HEK293T (cell line): ENCODE results near the gene ZNF319.

Source experiments
- CTCF ChIA-PET: fragments of 350-600 bp; formaldehyde crosslinking; extraction: SDS; loops from one replicate; lab custom pipeline; 2021; ENCODE audit warnings: antibody characterized with exemption, inconsistent platforms; lab: Yijun Ruan, JAX
- POLR2A ChIA-PET: fragments of 350-600 bp; formaldehyde crosslinking; extraction: SDS; loops from one replicate; lab custom pipeline; 2020; ENCODE audit warnings: antibody characterized with exemption, inconsistent platforms; lab: Yijun Ruan, JAX
- DNase-seq: peaks from one replicate; pipeline ENCODE4 v3.0.0; 2012; ENCODE audit warnings: mixed read lengths; ENCODE audit errors: extremely low spot score
- ARNT ChIP-seq: fragments of 450-650 bp; IDR thresholded peaks from 2 replicates; pipeline ENCODE4 v1.6.1; 2017; ENCODE audit warnings: mild to moderate bottlenecking
- BHLHE40 ChIP-seq: fragments of 450-650 bp; IDR thresholded peaks from 2 replicates; pipeline ENCODE4 v1.6.1; 2016; ENCODE audit warnings: mild to moderate bottlenecking, moderate library complexity, borderline replicate concordance
- CTBP1 ChIP-seq: fragments of 450-650 bp; IDR thresholded peaks from 2 replicates; pipeline ENCODE4 v1.6.1; 2016; ENCODE audit warnings: borderline replicate concordance
- ELF4 ChIP-seq: fragments of 450-650 bp; IDR thresholded peaks from 2 replicates; pipeline ENCODE4 v1.6.1; 2017; ENCODE audit warnings: antibody characterized with exemption
- FOXA1 ChIP-seq: fragments of 450-650 bp; IDR thresholded peaks from 2 replicates; pipeline ENCODE4 v1.6.1; 2016; ENCODE audit warnings: mild to moderate bottlenecking
- FOXK2 ChIP-seq: fragments of 450-650 bp; IDR thresholded peaks from 2 replicates; pipeline ENCODE4 v1.6.1; 2016; ENCODE audit warnings: mild to moderate bottlenecking
- FOXM1 ChIP-seq: fragments of 450-650 bp; IDR thresholded peaks from 2 replicates; pipeline ENCODE4 v1.6.1; 2017; ENCODE audit warnings: mild to moderate bottlenecking, borderline replicate concordance
- HDGF ChIP-seq: fragments of 450-650 bp; IDR thresholded peaks from 2 replicates; pipeline ENCODE4 v1.6.1; 2017; ENCODE audit warnings: antibody characterized with exemption, borderline replicate concordance
- L3MBTL2 ChIP-seq: fragments of 450-650 bp; conservative IDR thresholded peaks from 2 replicates; pipeline ENCODE4 v1.6.1; 2016; ENCODE audit warnings: mild to moderate bottlenecking
- LEF1 ChIP-seq: fragments of 450-650 bp; IDR thresholded peaks from 2 replicates; pipeline ENCODE4 v1.6.1; 2017; ENCODE audit warnings: mild to moderate bottlenecking, borderline replicate concordance
- NFRKB ChIP-seq: fragments of 450-650 bp; IDR thresholded peaks from 2 replicates; pipeline ENCODE4 v1.6.1; 2016; ENCODE audit warnings: mild to moderate bottlenecking, moderate library complexity
- PKNOX1 ChIP-seq: fragments of 450-650 bp; IDR thresholded peaks from 2 replicates; pipeline ENCODE4 v1.6.1; 2016
- SP1 ChIP-seq: fragments of 450-650 bp; IDR thresholded peaks from 2 replicates; pipeline ENCODE4 v1.6.1; 2017
- SUZ12 ChIP-seq: fragments of 450-650 bp; IDR thresholded peaks from 2 replicates; pipeline ENCODE4 v1.6.1; 2016; ENCODE audit warnings: mild to moderate bottlenecking
- TARDBP ChIP-seq: fragments of 450-650 bp; IDR thresholded peaks from 2 replicates; pipeline ENCODE4 v1.6.1; 2016
- ZNF384 ChIP-seq: fragments of 450-650 bp; IDR thresholded peaks from 2 replicates; pipeline ENCODE4 v1.6.1; 2016

The ZNF319 gene

GRCh38 chr16:57996406-57997175, 3.9 kb downstream of the ZNF319 start:
- ChIA-PET CTCF (interaction anchor here (1.1 kb wide), 1 partner anchor 125 kb away, joined by 3 read pairs; no protein-coding TSS in a partner anchor), POLR2A (interaction anchor here (1.2 kb wide), 1 partner anchor 76 kb away, joined by 3 read pairs; no protein-coding TSS in a partner anchor)
- no peak for DNase-seq
- TF ChIP-seq NFRKB (no peak), PKNOX1 (no peak), FOXK2 (no peak), FOXA1 (no peak), CTBP1 (no peak), L3MBTL2 (no peak), FOXM1 (no peak), BHLHE40 (no peak), ARNT (no peak), TARDBP (no peak), LEF1 (no peak), ZNF384 (no peak), ELF4 (no peak), SUZ12 (no peak)

- POLR2A ChIA-PET = interaction anchor here (1.2 kb wide), 1 partner anchor 76 kb away, joined by 3 read pairs; no protein-coding TSS in a partner anchor
- TF ChIP-seq SUZ12 (no peak), TARDBP (no peak), LEF1 (no peak), ELF4 (no peak), FOXM1 (no peak), L3MBTL2 (no peak), CTBP1 (no peak), PKNOX1 (no peak), ZNF384 (no peak), HDGF (no peak), ARNT (no peak), SP1 (no peak)
- DNase-seq = no peak
- CTCF ChIA-PET = interaction anchor here (1.1 kb wide), 1 partner anchor 126 kb away, joined by 3 read pairs; no protein-coding TSS in a partner anchor
These were observed 4.6 kb downstream of the ZNF319 start for GRCh38 chr16:57995721-57996405.

- TF ChIP-seq PKNOX1 (no peak), SP1 (no peak), CTBP1 (no peak), FOXA1 (no peak), ZNF384 (no peak), FOXM1 (no peak), HDGF (no peak)
- ChIA-PET CTCF (no interaction called here), POLR2A (no interaction called here)
- DNase-seq = peak; percentile 62
These were observed 5.7 kb downstream of the ZNF319 start for GRCh38 chr16:57994778-57995177.

GRCh38 chr16:57994361-57994760, 6.1 kb downstream of the ZNF319 start:
- DNase-seq = no peak
- TF ChIP-seq FOXK2 = no peak
- no peak for TF ChIP-seq HDGF
- no peak for TF ChIP-seq CTBP1
- TF ChIP-seq SP1 = no peak
- TF ChIP-seq PKNOX1 = no peak
- no peak for TF ChIP-seq NFRKB
- TF ChIP-seq ZNF384 = no peak
- no peak for TF ChIP-seq TARDBP
- no peak for TF ChIP-seq ELF4
- TF ChIP-seq ARNT = no peak
- TF ChIP-seq SUZ12 = no peak
- TF ChIP-seq FOXA1 = no peak
- no peak for TF ChIP-seq L3MBTL2
- TF ChIP-seq BHLHE40 = no peak
- TF ChIP-seq FOXM1 = no peak
- POLR2A ChIA-PET = no interaction called here
- CTCF ChIA-PET = no interaction called here

- no peak for DNase-seq
- ChIA-PET CTCF (no interaction called here), POLR2A (interaction anchor here (1.1 kb wide), 1 partner anchor 9 kb away, joined by 5 read pairs; no protein-coding TSS in a partner anchor)
- TF ChIP-seq SUZ12 (no peak), LEF1 (no peak), SP1 (no peak), FOXM1 (no peak), FOXA1 (no peak), TARDBP (no peak), CTBP1 (no peak), NFRKB (no peak), ELF4 (no peak), ZNF384 (no peak), FOXK2 (no peak)
These were observed 6.6 kb downstream of the ZNF319 start for GRCh38 chr16:57993897-57994296.
